GM15510 (cell line): ENCODE results near the gene PRDM10.

Source experiments
- POLR2A ChIP-seq: IDR thresholded peaks from 3 replicates; pipeline ENCODE4 v1.6.1; 2011; ENCODE audit warnings: borderline replicate concordance; ENCODE audit not compliant: insufficient read length; ENCODE audit errors: extremely low read depth

Gene PRDM10

DNA sequence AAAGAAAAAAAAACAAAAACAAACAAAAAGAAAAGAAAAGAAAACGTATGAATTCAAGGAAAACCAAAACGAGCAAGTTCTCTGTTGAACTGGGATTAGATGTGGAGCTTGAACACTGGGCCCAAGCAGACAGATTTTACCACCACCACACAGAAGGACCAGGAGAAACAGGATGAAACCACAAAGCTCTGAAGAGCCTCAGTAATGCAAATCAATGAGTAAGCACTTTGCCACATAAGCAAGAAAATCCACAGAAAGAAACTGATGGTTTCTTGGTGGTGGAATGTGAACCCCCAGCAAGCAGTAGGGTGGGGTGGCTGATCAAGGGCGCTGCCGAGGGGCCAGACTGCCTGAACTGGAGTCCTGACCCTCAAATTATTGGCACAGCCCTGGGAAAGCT, 56.4 kb downstream of the PRDM10 start:
- no peak for TF ChIP-seq POLR2A

DNA sequence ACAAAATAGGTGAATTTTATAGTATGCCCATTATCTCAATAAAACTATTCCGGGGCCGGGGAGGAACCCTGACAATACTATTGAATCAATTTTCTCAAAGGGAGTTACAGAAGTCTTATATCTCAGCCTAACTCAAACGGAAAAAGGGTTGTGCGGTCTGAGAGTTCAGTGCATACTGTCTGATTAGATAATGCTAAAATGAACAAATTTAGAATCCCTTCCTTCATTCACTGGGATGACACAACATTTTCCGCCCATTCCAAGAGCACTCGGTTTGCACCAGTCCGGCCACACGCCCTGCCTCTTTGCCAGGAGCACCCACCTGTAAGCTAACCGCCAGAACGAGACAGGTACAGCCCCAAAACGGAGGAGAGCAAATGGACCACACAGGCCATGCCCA, 57.3 kb downstream of the PRDM10 start:
- no peak for TF ChIP-seq POLR2A

DNA sequence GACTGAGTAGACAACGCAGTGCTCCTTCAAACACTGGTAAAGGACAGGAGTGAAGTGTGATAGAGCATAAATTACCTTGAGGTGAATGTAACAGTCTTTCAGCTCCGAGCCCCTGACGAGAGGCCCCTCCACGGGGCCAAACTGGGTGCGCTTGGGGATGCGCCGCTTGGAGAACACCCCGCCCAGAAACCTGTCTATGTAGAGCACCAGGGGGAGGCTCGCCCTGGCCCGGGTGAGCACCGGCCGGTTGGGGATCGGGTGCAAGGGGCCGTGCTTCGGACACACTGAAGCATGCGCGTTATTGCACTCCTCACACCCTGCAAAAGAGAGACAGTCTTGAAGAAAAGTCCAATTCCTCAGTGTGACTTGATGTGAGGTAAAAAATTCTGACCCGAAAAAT, 57.9 kb downstream of the PRDM10 start:
- TF ChIP-seq POLR2A, result no peak

GRCh38 chr11:129943036-129943435, 59.6 kb downstream of the PRDM10 start:
- no peak for TF ChIP-seq POLR2A

- no peak for TF ChIP-seq POLR2A
These were observed 63.1 kb downstream of the PRDM10 start for GRCh38 chr11:129939510-129939909.

DNA sequence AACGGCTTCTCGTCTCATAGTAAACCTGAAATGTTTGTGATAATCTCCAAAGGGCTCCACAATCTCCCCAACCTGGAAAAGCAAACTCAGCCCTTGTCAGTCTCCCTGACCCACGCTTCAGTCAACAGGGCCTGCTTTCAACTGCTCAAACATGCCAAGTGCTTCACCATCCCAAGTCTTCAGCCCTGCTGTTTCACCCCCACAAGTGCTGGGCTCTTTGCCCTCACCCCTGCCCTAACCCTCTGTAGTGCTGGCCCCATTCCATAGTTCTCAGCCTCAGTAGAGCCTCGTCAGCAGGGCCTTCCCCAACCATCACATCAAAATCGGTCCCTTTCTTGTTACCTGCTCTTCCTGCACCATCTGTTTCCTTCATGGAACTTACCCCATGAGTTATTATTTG, 63.9 kb downstream of the PRDM10 start:
- TF ChIP-seq POLR2A, result no peak

DNA sequence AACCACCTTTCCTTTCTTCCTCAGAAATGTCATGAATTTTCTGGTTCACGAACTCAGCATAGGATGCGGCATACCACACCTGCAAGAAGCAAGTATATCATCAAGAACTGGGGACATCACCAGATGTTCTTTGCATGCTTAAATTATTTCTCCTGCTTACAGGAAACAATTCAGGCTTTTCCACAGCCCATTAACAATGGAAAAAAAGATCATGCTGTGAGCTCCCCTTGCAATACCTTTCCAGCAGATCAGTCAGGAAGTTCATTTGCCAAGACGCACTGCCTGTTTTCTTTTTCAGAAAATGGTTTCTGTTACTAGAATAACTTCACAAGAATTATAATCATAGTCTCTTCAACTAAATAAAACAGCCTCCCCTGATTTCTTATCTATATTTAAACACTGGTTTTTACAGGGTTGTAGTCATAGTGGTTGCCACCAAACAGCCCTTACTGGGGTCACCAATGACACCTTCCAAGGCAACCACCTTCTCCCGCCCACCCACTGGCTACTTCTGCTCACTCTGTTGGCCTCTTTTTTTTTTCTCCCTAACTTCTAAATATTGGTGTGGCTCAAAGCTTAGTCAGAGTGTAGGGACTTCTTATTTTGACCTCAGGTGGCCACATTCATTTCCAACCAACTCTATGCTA, 64.9 kb downstream of the PRDM10 start:
- TF ChIP-seq POLR2A, result no peak

- TF ChIP-seq POLR2A, result no peak
These were observed 66.9 kb downstream of the PRDM10 start for GRCh38 chr11:129935723-129936122.

DNA sequence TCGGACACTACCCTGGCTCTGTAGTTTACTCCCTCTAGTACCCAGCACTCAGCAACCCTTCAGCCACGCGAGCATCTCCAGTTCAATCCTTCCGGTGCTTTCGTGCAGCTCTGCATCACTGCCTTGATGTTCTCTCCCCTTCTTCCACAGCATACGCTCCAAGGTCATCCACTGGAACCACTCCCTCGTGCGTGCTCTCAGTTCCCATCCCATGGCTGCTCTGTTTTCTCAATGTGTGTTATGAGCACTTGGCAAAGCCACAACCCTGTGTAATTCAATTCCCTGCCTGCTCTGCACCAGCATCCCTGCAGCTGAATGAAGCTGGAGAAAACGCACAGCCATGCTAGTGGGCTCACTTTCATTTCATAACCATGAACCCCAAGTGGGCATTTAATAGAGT, 68.7 kb downstream of the PRDM10 start:
- TF ChIP-seq POLR2A, result no peak

- TF ChIP-seq POLR2A, result no peak
These were observed 69.4 kb downstream of the PRDM10 start for GRCh38 chr11:129933262-129933661.

GRCh38 chr11:129932381-129933067, 70.1 kb downstream of the PRDM10 start:
- TF ChIP-seq POLR2A, result no peak

- TF ChIP-seq POLR2A, result no peak
These were observed 71.9 kb downstream of the PRDM10 start for GRCh38 chr11:129930743-129931142.

DNA sequence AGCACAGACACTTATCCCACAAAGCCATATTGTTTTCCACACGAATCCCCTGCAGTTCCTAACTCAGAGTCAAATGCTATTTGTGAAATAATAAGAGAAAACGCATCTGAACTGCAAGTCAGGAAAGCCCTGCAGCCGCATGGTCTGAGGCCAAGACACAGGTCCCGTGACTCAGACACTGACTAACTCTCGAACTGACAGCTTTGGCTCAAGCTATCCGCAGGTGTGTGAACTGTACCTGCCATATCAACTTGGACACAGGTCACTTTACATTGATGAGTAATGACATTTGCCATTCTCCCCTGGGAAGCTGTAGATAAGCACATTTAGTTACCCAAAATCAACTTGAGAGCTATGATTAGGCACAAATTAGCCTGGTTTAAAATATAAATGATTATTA, 72.3 kb downstream of the PRDM10 start:
- TF ChIP-seq POLR2A, result no peak

GRCh38 chr11:129929721-129930120, 72.9 kb downstream of the PRDM10 start:
- TF ChIP-seq POLR2A, result no peak

GRCh38 chr11:129928923-129929692, 73.5 kb downstream of the PRDM10 start:
- TF ChIP-seq POLR2A, result no peak

DNA sequence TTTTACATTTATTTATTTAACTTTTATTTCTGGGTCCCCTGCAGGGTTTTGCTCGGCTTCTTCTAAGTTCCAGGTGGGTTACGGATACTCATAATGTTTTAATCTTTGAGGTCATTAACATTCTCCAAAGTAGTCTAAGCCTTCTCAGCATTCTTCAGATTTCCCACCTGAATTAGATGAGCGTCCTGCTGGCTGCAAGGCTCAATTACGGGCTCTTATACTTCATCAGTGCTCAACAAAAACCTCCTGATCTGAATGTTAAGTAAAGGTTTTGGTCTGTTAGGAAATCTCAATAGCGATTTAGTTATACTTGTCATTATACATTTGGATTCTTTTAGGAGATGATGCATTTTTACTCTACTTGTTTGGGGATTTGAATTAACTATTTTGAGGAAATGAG, 80.0 kb downstream of the PRDM10 start:
- TF ChIP-seq POLR2A, result no peak
